Choroid plexus epithelial cell (primary cell): ENCODE measurements around the gene PLEKHG7.
"Not testable (repeated sequence)": the region's sequence is repeated elsewhere in the genome, so short reads cannot be mapped to it uniquely, and the experiment has no call there.

Experiments used
- DNase-seq: peaks from one replicate; pipeline ENCODE4 v3.0.0-alpha.2; 2010; ENCODE audit warnings: low read depth
- H3K4me3 ChIP-seq: 2 replicates; pipeline ENCODE4 v1.5.1; 2011; ENCODE audit warnings: low read depth, mild to moderate bottlenecking, control low read depth, low read length, moderate library complexity
- CTCF ChIP-seq: conservative IDR thresholded peaks from 2 replicates; pipeline ENCODE4 v1.5.1; 2011; ENCODE audit warnings: low read depth, mild to moderate bottlenecking, control low read depth, inconsistent platforms, low read length, moderate library complexity

PLEKHG7 gene

GRCh38 chr12:92775416-92775815 is 72.6 kb downstream of the PLEKHG7 start:
- TF ChIP-seq CTCF, result no peak
- no peak for DNase-seq
- H3K4me3 ChIP-seq, result no peak overlapping the region

- no peak for TF ChIP-seq CTCF
- no peak for DNase-seq
- H3K4me3 ChIP-seq, result no peak overlapping the region
Measured at GRCh38 chr12:92778525-92778924, 75.7 kb downstream of the PLEKHG7 start.

GRCh38 chr12:92779902-92780301 is 77.1 kb downstream of the PLEKHG7 start:
- peak; percentile 67 for DNase-seq
- H3K4me3 ChIP-seq, result no peak overlapping the region
- TF ChIP-seq CTCF, result no peak

GRCh38 chr12:92784356-92784755 is 81.6 kb downstream of the PLEKHG7 start:
- no peak for TF ChIP-seq CTCF
- peak; percentile 63 for DNase-seq

GRCh38 chr12:92784797-92785562 is 82.2 kb downstream of the PLEKHG7 start:
- peak; percentile 68 for TF ChIP-seq CTCF
- DNase-seq, result peak; percentile 93
- H3K4me3 ChIP-seq, result no peak overlapping the region

More at GRCh38 chr12:92784356-92784755, 81.6 kb downstream of the PLEKHG7 start:
- H3K4me3 ChIP-seq, result no peak overlapping the region

- no peak for TF ChIP-seq CTCF
- DNase-seq, result no peak
- H3K4me3 ChIP-seq, result no peak overlapping the region
Measured at GRCh38 chr12:92785563-92785950, 82.8 kb downstream of the PLEKHG7 start.

GRCh38 chr12:92786045-92786444 is 83.3 kb downstream of the PLEKHG7 start:
- no peak overlapping the region for H3K4me3 ChIP-seq
- TF ChIP-seq CTCF, result no peak
- DNase-seq, result peak; percentile 46

GRCh38 chr12:92794356-92794755 is 91.6 kb downstream of the PLEKHG7 start:
- H3K4me3 ChIP-seq, DNase-seq: not testable (repeated sequence)
